Progenitor cell of endocrine pancreas (in vitro differentiated cells): ENCODE measurements around the gene ATP6V1G2. TPM values are rescaled to one million over a fixed set of nuclear protein-coding genes. Genes with fewer than 3 reads are reported as not detected.

Source experiments
- DNase-seq: peaks from one replicate; pipeline ENCODE4 v3.0.0; 2021; ENCODE audit warnings: low spot score; ENCODE audit not compliant: unreplicated experiment
- H3K27ac Mint-ChIP-seq: 2 replicates; pipeline ENCODE4 v1.8.0; 2021; ENCODE audit warnings: mild to moderate bottlenecking, moderate library complexity, mixed read lengths
- H3K27me3 Mint-ChIP-seq: 2 replicates; pipeline ENCODE4 v1.8.0; 2021; ENCODE audit warnings: mixed read lengths
- H3K36me3 Mint-ChIP-seq: 2 replicates; pipeline ENCODE4 v1.8.0; 2022; ENCODE audit warnings: mixed read lengths; ENCODE audit not compliant: insufficient read depth
- H3K4me1 Mint-ChIP-seq: 2 replicates; pipeline ENCODE4 v1.8.0; 2021; ENCODE audit warnings: low read depth, mixed read lengths
- H3K4me3 Mint-ChIP-seq: 2 replicates; pipeline ENCODE4 v1.8.0; 2021; ENCODE audit warnings: low read depth, mild to moderate bottlenecking, moderate library complexity, mixed read lengths
- H3K9me3 Mint-ChIP-seq: 2 replicates; pipeline ENCODE4 v1.8.0; 2021; ENCODE audit warnings: low read depth, mixed read lengths
- total RNA-seq: library from RNA; stranded (reverse); gene quantifications from 2 replicates; pipeline ENCODE4 v1.2.1, GENCODE V29; 2021
- TF ChIP-seq, protein P1 (sequence below): fragments of 200-600 bp; sonication (generic); IDR thresholded peaks from one replicate; pipeline ENCODE4 v1.5.0; 2021; ENCODE audit warnings: antibody characterized with exemption, mild to moderate bottlenecking; ENCODE audit not compliant: unreplicated experiment

The ATP6V1G2 gene
- total RNA-seq, 1 donor from 2014 or later = 1.5 TPM

DNA sequence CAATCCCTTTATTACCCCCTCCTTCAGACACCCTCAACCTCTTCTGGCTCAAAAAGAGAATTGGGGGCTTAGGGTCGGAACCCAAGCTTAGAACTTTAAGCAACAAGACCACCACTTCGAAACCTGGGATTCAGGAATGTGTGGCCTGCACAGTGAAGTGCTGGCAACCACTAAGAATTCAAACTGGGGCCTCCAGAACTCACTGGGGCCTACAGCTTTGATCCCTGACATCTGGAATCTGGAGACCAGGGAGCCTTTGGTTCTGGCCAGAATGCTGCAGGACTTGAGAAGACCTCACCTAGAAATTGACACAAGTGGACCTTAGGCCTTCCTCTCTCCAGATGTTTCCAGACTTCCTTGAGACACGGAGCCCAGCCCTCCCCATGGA, 31.2 kb upstream of the ATP6V1G2 start:
- DNase-seq = no peak
- H3K36me3 Mint-ChIP-seq = no peaks in the 10 kb centered on the region
- no peaks in the 10 kb centered on the region for H3K9me3 Mint-ChIP-seq
- no peak overlapping the region for H3K4me3 Mint-ChIP-seq
- peaks cover 64% of the 10 kb centered on the region for H3K27me3 Mint-ChIP-seq
- TF ChIP-seq, protein P1, sequence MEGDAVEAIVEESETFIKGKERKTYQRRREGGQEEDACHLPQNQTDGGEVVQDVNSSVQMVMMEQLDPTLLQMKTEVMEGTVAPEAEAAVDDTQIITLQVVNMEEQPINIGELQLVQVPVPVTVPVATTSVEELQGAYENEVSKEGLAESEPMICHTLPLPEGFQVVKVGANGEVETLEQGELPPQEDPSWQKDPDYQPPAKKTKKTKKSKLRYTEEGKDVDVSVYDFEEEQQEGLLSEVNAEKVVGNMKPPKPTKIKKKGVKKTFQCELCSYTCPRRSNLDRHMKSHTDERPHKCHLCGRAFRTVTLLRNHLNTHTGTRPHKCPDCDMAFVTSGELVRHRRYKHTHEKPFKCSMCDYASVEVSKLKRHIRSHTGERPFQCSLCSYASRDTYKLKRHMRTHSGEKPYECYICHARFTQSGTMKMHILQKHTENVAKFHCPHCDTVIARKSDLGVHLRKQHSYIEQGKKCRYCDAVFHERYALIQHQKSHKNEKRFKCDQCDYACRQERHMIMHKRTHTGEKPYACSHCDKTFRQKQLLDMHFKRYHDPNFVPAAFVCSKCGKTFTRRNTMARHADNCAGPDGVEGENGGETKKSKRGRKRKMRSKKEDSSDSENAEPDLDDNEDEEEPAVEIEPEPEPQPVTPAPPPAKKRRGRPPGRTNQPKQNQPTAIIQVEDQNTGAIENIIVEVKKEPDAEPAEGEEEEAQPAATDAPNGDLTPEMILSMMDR = no peak
- H3K4me1 Mint-ChIP-seq = peaks cover 11% of the 10 kb centered on the region
- H3K27ac Mint-ChIP-seq = no peak overlapping the region

DNA sequence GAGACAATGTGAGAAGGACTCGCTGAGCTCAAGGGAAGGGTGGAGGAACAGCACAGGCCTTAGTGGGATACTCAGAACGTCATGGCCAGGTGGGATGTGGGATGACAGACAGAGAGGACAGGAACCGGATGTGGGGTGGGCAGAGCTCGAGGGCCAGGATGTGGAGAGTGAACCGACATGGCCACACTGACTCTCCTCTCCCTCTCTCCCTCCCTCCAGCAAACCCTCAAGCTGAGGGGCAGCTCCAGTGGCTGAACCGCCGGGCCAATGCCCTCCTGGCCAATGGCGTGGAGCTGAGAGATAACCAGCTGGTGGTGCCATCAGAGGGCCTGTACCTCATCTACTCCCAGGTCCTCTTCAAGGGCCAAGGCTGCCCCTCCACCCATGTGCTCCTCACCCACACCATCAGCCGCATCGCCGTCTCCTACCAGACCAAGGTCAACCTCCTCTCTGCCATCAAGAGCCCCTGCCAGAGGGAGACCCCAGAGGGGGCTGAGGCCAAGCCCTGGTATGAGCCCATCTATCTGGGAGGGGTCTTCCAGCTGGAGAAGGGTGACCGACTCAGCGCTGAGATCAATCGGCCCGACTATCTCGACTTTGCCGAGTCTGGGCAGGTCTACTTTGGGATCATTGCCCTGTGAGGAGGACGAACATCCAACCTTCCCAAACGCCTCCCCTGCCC, 30.6 kb upstream of the ATP6V1G2 start:
- no peak overlapping the region for H3K27ac Mint-ChIP-seq
- peaks cover 11% of the 10 kb centered on the region for H3K4me1 Mint-ChIP-seq
- peaks cover 65% of the 10 kb centered on the region for H3K27me3 Mint-ChIP-seq
- TF ChIP-seq, protein P1 = no peak
- no peaks in the 10 kb centered on the region for H3K9me3 Mint-ChIP-seq
- no peaks in the 10 kb centered on the region for H3K36me3 Mint-ChIP-seq
- DNase-seq = no peak
- H3K4me3 Mint-ChIP-seq = no peak overlapping the region

DNA sequence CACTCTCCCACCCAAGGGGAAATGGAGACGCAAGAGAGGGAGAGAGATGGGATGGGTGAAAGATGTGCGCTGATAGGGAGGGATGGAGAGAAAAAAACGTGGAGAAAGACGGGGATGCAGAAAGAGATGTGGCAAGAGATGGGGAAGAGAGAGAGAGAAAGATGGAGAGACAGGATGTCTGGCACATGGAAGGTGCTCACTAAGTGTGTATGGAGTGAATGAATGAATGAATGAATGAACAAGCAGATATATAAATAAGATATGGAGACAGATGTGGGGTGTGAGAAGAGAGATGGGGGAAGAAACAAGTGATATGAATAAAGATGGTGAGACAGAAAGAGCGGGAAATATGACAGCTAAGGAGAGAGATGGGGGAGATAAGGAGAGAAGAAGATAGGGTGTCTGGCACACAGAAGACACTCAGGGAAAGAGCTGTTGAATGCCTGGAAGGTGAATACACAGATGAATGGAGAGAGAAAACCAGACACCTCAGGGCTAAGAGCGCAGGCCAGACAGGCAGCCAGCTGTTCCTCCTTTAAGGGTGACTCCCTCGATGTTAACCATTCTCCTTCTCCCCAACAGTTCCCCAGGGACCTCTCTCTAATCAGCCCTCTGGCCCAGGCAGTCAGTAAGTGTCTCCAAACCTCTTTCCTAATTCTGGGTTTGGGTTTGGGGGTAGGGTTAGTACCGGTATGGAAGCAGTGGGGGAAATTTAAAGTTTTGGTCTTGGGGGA, 29.7 kb upstream of the ATP6V1G2 start:
- H3K27me3 Mint-ChIP-seq = peaks cover 56% of the 10 kb centered on the region
- DNase-seq = no peak
- H3K4me3 Mint-ChIP-seq = no peak overlapping the region
- peaks cover 4% of the 10 kb centered on the region for H3K4me1 Mint-ChIP-seq
- TF ChIP-seq, protein P1 = no peak
- no peaks in the 10 kb centered on the region for H3K36me3 Mint-ChIP-seq
- no peaks in the 10 kb centered on the region for H3K9me3 Mint-ChIP-seq
- no peak overlapping the region for H3K27ac Mint-ChIP-seq

DNA sequence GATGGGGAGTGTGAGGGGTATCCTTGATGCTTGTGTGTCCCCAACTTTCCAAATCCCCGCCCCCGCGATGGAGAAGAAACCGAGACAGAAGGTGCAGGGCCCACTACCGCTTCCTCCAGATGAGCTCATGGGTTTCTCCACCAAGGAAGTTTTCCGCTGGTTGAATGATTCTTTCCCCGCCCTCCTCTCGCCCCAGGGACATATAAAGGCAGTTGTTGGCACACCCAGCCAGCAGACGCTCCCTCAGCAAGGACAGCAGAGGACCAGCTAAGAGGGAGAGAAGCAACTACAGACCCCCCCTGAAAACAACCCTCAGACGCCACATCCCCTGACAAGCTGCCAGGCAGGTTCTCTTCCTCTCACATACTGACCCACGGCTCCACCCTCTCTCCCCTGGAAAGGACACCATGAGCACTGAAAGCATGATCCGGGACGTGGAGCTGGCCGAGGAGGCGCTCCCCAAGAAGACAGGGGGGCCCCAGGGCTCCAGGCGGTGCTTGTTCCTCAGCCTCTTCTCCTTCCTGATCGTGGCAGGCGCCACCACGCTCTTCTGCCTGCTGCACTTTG, 29.0 kb upstream of the ATP6V1G2 start, which contains the start of gene TNF:
Gene TNF, plus strand, starts transcription at position 231 of the 567 bp plus-strand sequence. Its CDS starts 177 bp downstream, at position 408.
- Mint-ChIP-seq H3K4me3 (no peak within 1 kb of the TSS), H3K27me3 (peaks cover 51% of the 10 kb centered on the region), H3K9me3 (no peaks in the 10 kb centered on the region), H3K27ac (no peak within 1 kb of the TSS), H3K36me3 (no peaks in the 10 kb centered on the region), H3K4me1 (no peaks in the 10 kb centered on the region)
- TF ChIP-seq, protein P1 = no peak
- DNase-seq = no peak
